GM12891 (cell line): ENCODE data around the gene TRIM23.
A peak's percentile ranks its signal among the peaks of the same experiment; 100 is the strongest.
"Not testable (repeated sequence)": the region's sequence is repeated elsewhere in the genome, so short reads cannot be mapped to it uniquely, and the experiment has no call there.

Source experiments
- DNase-seq: peaks from one replicate; pipeline ENCODE4 v3.0.0; 2011; ENCODE audit warnings: low spot score; ENCODE audit not compliant: insufficient read length
- FAIRE-seq: peaks from 2 replicates; lab custom pipeline; 2011; peaks lifted over from hg19 to GRCh38; lab: Jason Lieb, UNC
- PAX5 ChIP-seq: IDR thresholded peaks from 2 replicates; pipeline ENCODE4 v1.6.1; 2011; ENCODE audit warnings: low read length, moderate library complexity, mild to moderate bottlenecking; ENCODE audit not compliant: insufficient read depth, severe bottlenecking
- POLR2A ChIP-seq: IDR thresholded peaks from 2 replicates; pipeline ENCODE4 v1.6.1; 2011; ENCODE audit warnings: low read depth, low read length, control low read depth
- POLR2AphosphoS5 ChIP-seq: IDR thresholded peaks from 2 replicates; pipeline ENCODE4 v1.6.1; 2011; ENCODE audit warnings: low read depth, low read length, control low read depth
- POU2F2 ChIP-seq: IDR thresholded peaks from 2 replicates; pipeline ENCODE4 v1.6.1; 2011; ENCODE audit warnings: low read depth, mild to moderate bottlenecking, control low read depth, low read length, moderate library complexity
- SPI1 ChIP-seq: IDR thresholded peaks from 2 replicates; pipeline ENCODE4 v1.6.1; 2011; ENCODE audit warnings: low read depth, low read length, control low read depth
- TAF1 ChIP-seq: IDR thresholded peaks from 2 replicates; pipeline ENCODE4 v1.6.1; 2011; ENCODE audit warnings: low read depth, low read length, control low read depth

The TRIM23 gene

GRCh38 chr5:65625743-65626142, 1.6 kb upstream of the TRIM23 start:
- TF ChIP-seq POLR2AphosphoS5 (no peak), POLR2A (no peak), SPI1 (no peak), TAF1 (no peak), PAX5 (no peak), POU2F2 (no peak)
- no peak for FAIRE-seq
- no peak for DNase-seq

GRCh38 chr5:65624571-65625555, 730 bp upstream of the TRIM23 start, which contains the start of the genes SHLD3 and TRAPPC13:
Gene SHLD3 (plus strand): TSS chr5:65625027. CDS start chr5:65629588, 4,561 bp downstream.
Gene TRAPPC13 (plus strand): TSS chr5:65625027. CDS start chr5:65625061, 34 bp downstream.
- FAIRE-seq (peak; percentile 89), DNase-seq (peak; percentile 22)

GRCh38 chr5:65623482-65623881, 651 bp downstream of the TRIM23 start:
- DNase-seq (no peak), FAIRE-seq (no peak)
- TF ChIP-seq POLR2A, result no peak
- no peak for TF ChIP-seq POLR2AphosphoS5
- no peak for TF ChIP-seq PAX5
- no peak for TF ChIP-seq TAF1
- no peak for TF ChIP-seq SPI1
- no peak for TF ChIP-seq POU2F2

More at GRCh38 chr5:65624571-65625555, 730 bp upstream of the TRIM23 start, which contains the start of the genes SHLD3 and TRAPPC13:
- no peak for TF ChIP-seq SPI1
- peak; percentile 83; the same call in 1 of the 2 replicates for TF ChIP-seq TAF1
- peak; percentile 80 for TF ChIP-seq POLR2A
- TF ChIP-seq POLR2AphosphoS5, result peak; percentile 64; the same call in 1 of the 2 replicates

- DNase-seq, FAIRE-seq: not testable (repeated sequence)
Observed at GRCh38 chr5:65621961-65622360, 2.2 kb downstream of the TRIM23 start.

- no peak for DNase-seq
- no peak for FAIRE-seq
- TF ChIP-seq PAX5 (no peak), POLR2A (no peak), SPI1 (no peak), POU2F2 (no peak), POLR2AphosphoS5 (no peak), TAF1 (no peak)
Observed at GRCh38 chr5:65620021-65620420, 4.1 kb downstream of the TRIM23 start.

- FAIRE-seq (no peak), DNase-seq (no peak)
- TF ChIP-seq POLR2AphosphoS5 (no peak), PAX5 (no peak), TAF1 (no peak), SPI1 (no peak), POU2F2 (no peak), POLR2A (no peak)
Observed at GRCh38 chr5:65612298-65612907, 11.7 kb downstream of the TRIM23 start.

GRCh38 chr5:65611524-65611923, 12.6 kb downstream of the TRIM23 start:
- TF ChIP-seq POU2F2 (no peak), SPI1 (no peak), PAX5 (no peak), POLR2A (no peak), POLR2AphosphoS5 (no peak), TAF1 (no peak)
- FAIRE-seq (no peak), DNase-seq (no peak)

GRCh38 chr5:65601761-65602160, 22.4 kb downstream of the TRIM23 start:
- not testable (repeated sequence) for FAIRE-seq, DNase-seq

- TF ChIP-seq POU2F2, result no peak
- TF ChIP-seq SPI1, result no peak
- no peak for TF ChIP-seq TAF1
- TF ChIP-seq POLR2AphosphoS5, result no peak
- TF ChIP-seq POLR2A, result no peak
- TF ChIP-seq PAX5, result no peak
- no peak for FAIRE-seq
- no peak for DNase-seq
Observed at GRCh38 chr5:65588694-65589093, 35.4 kb downstream of the TRIM23 start.

- no peak for TF ChIP-seq POLR2A
- TF ChIP-seq POU2F2, result no peak
- TF ChIP-seq PAX5, result no peak
- no peak for TF ChIP-seq TAF1
- TF ChIP-seq POLR2AphosphoS5, result no peak
- no peak for TF ChIP-seq SPI1
- no peak for FAIRE-seq
- DNase-seq, result no peak
Observed at GRCh38 chr5:65577141-65577540, 47.0 kb downstream of the TRIM23 start.
